ENCODE results near the gene GRAP.
"Not testable (repeated sequence)": the region's sequence is repeated elsewhere in the genome, so short reads cannot be mapped to it uniquely, and the experiment has no call there.

GRAP gene

GRCh38 chr17:19036186-19036585, 10.6 kb downstream of the GRAP start:
- not testable (repeated sequence) for DNase-seq (ENCODE audit: low spot score in 2 of 2); H3K27me3 Mint-ChIP-seq; ATAC-seq (replicated peaks; ENCODE audit: extremely low read depth, poor library complexity, severe bottlenecking); H3K36me3 Mint-ChIP-seq (ENCODE audit: insufficient read depth); H3K27ac Mint-ChIP-seq (ENCODE audit: low read depth); H3K4me1 Mint-ChIP-seq; H3K9me3 Mint-ChIP-seq; H3K4me3 Mint-ChIP-seq

- DNase-seq (ENCODE audit: low spot score in 2 of 2); H3K36me3 Mint-ChIP-seq (ENCODE audit: insufficient read depth); H3K4me1 Mint-ChIP-seq; H3K27me3 Mint-ChIP-seq; H3K27ac Mint-ChIP-seq (ENCODE audit: low read depth); H3K4me3 Mint-ChIP-seq; H3K9me3 Mint-ChIP-seq: not testable (repeated sequence)
- ATAC-seq (replicated peaks; ENCODE audit: extremely low read depth, poor library complexity, severe bottlenecking), result peak; percentile 96
Measured at GRCh38 chr17:19032377-19032988, 14.3 kb downstream of the GRAP start.

- H3K27ac Mint-ChIP-seq (ENCODE audit: low read depth); H3K27me3 Mint-ChIP-seq; H3K36me3 Mint-ChIP-seq (ENCODE audit: insufficient read depth); H3K4me1 Mint-ChIP-seq; H3K4me3 Mint-ChIP-seq; DNase-seq (ENCODE audit: low spot score in 2 of 2); H3K9me3 Mint-ChIP-seq: not testable (repeated sequence)
- ATAC-seq (replicated peaks; ENCODE audit: extremely low read depth, poor library complexity, severe bottlenecking), result peak; percentile 50
Measured at GRCh38 chr17:19031729-19032128, 15.0 kb downstream of the GRAP start.

GRCh38 chr17:19030771-19031449, 15.8 kb downstream of the GRAP start:
- H3K27ac Mint-ChIP-seq (ENCODE audit: low read depth); DNase-seq (ENCODE audit: low spot score in 2 of 2); H3K9me3 Mint-ChIP-seq; H3K36me3 Mint-ChIP-seq (ENCODE audit: insufficient read depth); H3K27me3 Mint-ChIP-seq; H3K4me3 Mint-ChIP-seq; ATAC-seq (replicated peaks; ENCODE audit: extremely low read depth, poor library complexity, severe bottlenecking); H3K4me1 Mint-ChIP-seq: not testable (repeated sequence)

GRCh38 chr17:19029740-19030139, 17.0 kb downstream of the GRAP start:
- H3K36me3 Mint-ChIP-seq (ENCODE audit: insufficient read depth); H3K4me3 Mint-ChIP-seq; H3K9me3 Mint-ChIP-seq; H3K27me3 Mint-ChIP-seq; H3K27ac Mint-ChIP-seq (ENCODE audit: low read depth); DNase-seq (ENCODE audit: low spot score in 2 of 2); ATAC-seq (replicated peaks; ENCODE audit: extremely low read depth, poor library complexity, severe bottlenecking); H3K4me1 Mint-ChIP-seq: not testable (repeated sequence)

- H3K4me1 Mint-ChIP-seq, result peaks cover 14% of the 10 kb centered on the region
- not testable (repeated sequence) for H3K36me3 Mint-ChIP-seq (ENCODE audit: insufficient read depth); ATAC-seq (replicated peaks; ENCODE audit: extremely low read depth, poor library complexity, severe bottlenecking); H3K27ac Mint-ChIP-seq (ENCODE audit: low read depth); H3K9me3 Mint-ChIP-seq; H3K4me3 Mint-ChIP-seq; H3K27me3 Mint-ChIP-seq; DNase-seq (ENCODE audit: low spot score in 2 of 2)
Measured at GRCh38 chr17:19028671-19029070, 18.1 kb downstream of the GRAP start.

- Mint-ChIP-seq H3K9me3 (no peaks in the 10 kb centered on the region), H3K4me3 (no peak overlapping the region), H3K27me3 (no peaks in the 10 kb centered on the region), H3K36me3 (ENCODE audit: insufficient read depth) (peaks cover 2% of the 10 kb centered on the region), H3K27ac (ENCODE audit: low read depth) (no peak overlapping the region), H3K4me1 (peaks cover 15% of the 10 kb centered on the region)
- no peak for DNase-seq (ENCODE audit: low spot score in 2 of 2)
- no peak for ATAC-seq (replicated peaks; ENCODE audit: extremely low read depth, poor library complexity, severe bottlenecking)
Measured at GRCh38 chr17:19024101-19025078, 22.4 kb downstream of the GRAP start.

GRCh38 chr17:19023209-19023999, 23.4 kb downstream of the GRAP start:
- Mint-ChIP-seq H3K4me3 (no peak overlapping the region), H3K27me3 (no peaks in the 10 kb centered on the region), H3K9me3 (no peaks in the 10 kb centered on the region), H3K27ac (ENCODE audit: low read depth) (no peak overlapping the region), H3K4me1 (peaks cover 15% of the 10 kb centered on the region), H3K36me3 (ENCODE audit: insufficient read depth) (peaks cover 2% of the 10 kb centered on the region)
- DNase-seq (ENCODE audit: low spot score in 2 of 2), result no peak
- ATAC-seq (replicated peaks; ENCODE audit: extremely low read depth, poor library complexity, severe bottlenecking), result no peak

- H3K4me3 Mint-ChIP-seq, result no peak overlapping the region
- H3K4me1 Mint-ChIP-seq, result peaks cover 15% of the 10 kb centered on the region
- no peak overlapping the region for H3K27ac Mint-ChIP-seq (ENCODE audit: low read depth)
- H3K9me3 Mint-ChIP-seq, result no peaks in the 10 kb centered on the region
- H3K27me3 Mint-ChIP-seq, result no peaks in the 10 kb centered on the region
- H3K36me3 Mint-ChIP-seq (ENCODE audit: insufficient read depth), result peaks cover 2% of the 10 kb centered on the region
- no peak for ATAC-seq (replicated peaks; ENCODE audit: extremely low read depth, poor library complexity, severe bottlenecking)
- DNase-seq (ENCODE audit: low spot score in 2 of 2), result no peak
Measured at GRCh38 chr17:19022747-19023146, 24.0 kb downstream of the GRAP start.

- Mint-ChIP-seq H3K36me3 (ENCODE audit: insufficient read depth) (peaks cover 2% of the 10 kb centered on the region), H3K27ac (ENCODE audit: low read depth) (no peak overlapping the region)
Measured at GRCh38 chr17:19022128-19022527, 24.6 kb downstream of the GRAP start.

GRCh38 chr17:19021622-19022083, 25.1 kb downstream of the GRAP start:
- ATAC-seq (replicated peaks; ENCODE audit: extremely low read depth, poor library complexity, severe bottlenecking) (no peak), DNase-seq (ENCODE audit: low spot score in 2 of 2) (no peak)
- Mint-ChIP-seq H3K4me3 (no peak overlapping the region), H3K27ac (ENCODE audit: low read depth) (no peak overlapping the region), H3K4me1 (peaks cover 15% of the 10 kb centered on the region), H3K9me3 (no peaks in the 10 kb centered on the region), H3K27me3 (peaks cover 6% of the 10 kb centered on the region), H3K36me3 (ENCODE audit: insufficient read depth) (peaks cover 2% of the 10 kb centered on the region)

More at GRCh38 chr17:19022128-19022527, 24.6 kb downstream of the GRAP start:
- Mint-ChIP-seq H3K4me3 (no peak overlapping the region), H3K9me3 (no peaks in the 10 kb centered on the region), H3K4me1 (peaks cover 15% of the 10 kb centered on the region), H3K27me3 (peaks cover 1% of the 10 kb centered on the region)
- no peak for ATAC-seq (replicated peaks; ENCODE audit: extremely low read depth, poor library complexity, severe bottlenecking)
- no peak for DNase-seq (ENCODE audit: low spot score in 2 of 2)

- not testable (repeated sequence) for H3K27ac Mint-ChIP-seq (ENCODE audit: low read depth); H3K36me3 Mint-ChIP-seq (ENCODE audit: insufficient read depth); ATAC-seq (replicated peaks; ENCODE audit: extremely low read depth, poor library complexity, severe bottlenecking); H3K4me3 Mint-ChIP-seq; H3K27me3 Mint-ChIP-seq; DNase-seq (ENCODE audit: low spot score in 2 of 2); H3K9me3 Mint-ChIP-seq
- peaks cover 15% of the 10 kb centered on the region for H3K4me1 Mint-ChIP-seq
Measured at GRCh38 chr17:19021011-19021621, 25.6 kb downstream of the GRAP start.

Measured in central memory CD8-positive, alpha-beta T cell (primary cell).